HEK293T (cell line): Measurements from ENCODE around the gene UCN.
"Not testable (repeated sequence)": the region's sequence is repeated elsewhere in the genome, so short reads cannot be mapped to it uniquely, and the experiment has no call there.

Experiments
- CTCF ChIA-PET: fragments of 350-600 bp; formaldehyde crosslinking; extraction: SDS; loops from one replicate; lab custom pipeline; 2021; ENCODE audit warnings: antibody characterized with exemption, inconsistent platforms; lab: Yijun Ruan, JAX
- POLR2A ChIA-PET: fragments of 350-600 bp; formaldehyde crosslinking; extraction: SDS; loops from one replicate; lab custom pipeline; 2020; ENCODE audit warnings: antibody characterized with exemption, inconsistent platforms; lab: Yijun Ruan, JAX
- DNase-seq: peaks from one replicate; pipeline ENCODE4 v3.0.0; 2012; ENCODE audit warnings: mixed read lengths; ENCODE audit errors: extremely low spot score
- ARNT ChIP-seq: fragments of 450-650 bp; IDR thresholded peaks from 2 replicates; pipeline ENCODE4 v1.6.1; 2017; ENCODE audit warnings: mild to moderate bottlenecking
- BHLHE40 ChIP-seq: fragments of 450-650 bp; IDR thresholded peaks from 2 replicates; pipeline ENCODE4 v1.6.1; 2016; ENCODE audit warnings: mild to moderate bottlenecking, moderate library complexity, borderline replicate concordance
- CTBP1 ChIP-seq: fragments of 450-650 bp; IDR thresholded peaks from 2 replicates; pipeline ENCODE4 v1.6.1; 2016; ENCODE audit warnings: borderline replicate concordance
- ELF4 ChIP-seq: fragments of 450-650 bp; IDR thresholded peaks from 2 replicates; pipeline ENCODE4 v1.6.1; 2017; ENCODE audit warnings: antibody characterized with exemption
- FOXA1 ChIP-seq: fragments of 450-650 bp; IDR thresholded peaks from 2 replicates; pipeline ENCODE4 v1.6.1; 2016; ENCODE audit warnings: mild to moderate bottlenecking
- FOXK2 ChIP-seq: fragments of 450-650 bp; IDR thresholded peaks from 2 replicates; pipeline ENCODE4 v1.6.1; 2016; ENCODE audit warnings: mild to moderate bottlenecking
- FOXM1 ChIP-seq: fragments of 450-650 bp; IDR thresholded peaks from 2 replicates; pipeline ENCODE4 v1.6.1; 2017; ENCODE audit warnings: mild to moderate bottlenecking, borderline replicate concordance
- HDGF ChIP-seq: fragments of 450-650 bp; IDR thresholded peaks from 2 replicates; pipeline ENCODE4 v1.6.1; 2017; ENCODE audit warnings: antibody characterized with exemption, borderline replicate concordance
- L3MBTL2 ChIP-seq: fragments of 450-650 bp; conservative IDR thresholded peaks from 2 replicates; pipeline ENCODE4 v1.6.1; 2016; ENCODE audit warnings: mild to moderate bottlenecking
- LEF1 ChIP-seq: fragments of 450-650 bp; IDR thresholded peaks from 2 replicates; pipeline ENCODE4 v1.6.1; 2017; ENCODE audit warnings: mild to moderate bottlenecking, borderline replicate concordance
- NFRKB ChIP-seq: fragments of 450-650 bp; IDR thresholded peaks from 2 replicates; pipeline ENCODE4 v1.6.1; 2016; ENCODE audit warnings: mild to moderate bottlenecking, moderate library complexity
- PKNOX1 ChIP-seq: fragments of 450-650 bp; IDR thresholded peaks from 2 replicates; pipeline ENCODE4 v1.6.1; 2016
- SP1 ChIP-seq: fragments of 450-650 bp; IDR thresholded peaks from 2 replicates; pipeline ENCODE4 v1.6.1; 2017
- SUZ12 ChIP-seq: fragments of 450-650 bp; IDR thresholded peaks from 2 replicates; pipeline ENCODE4 v1.6.1; 2016; ENCODE audit warnings: mild to moderate bottlenecking
- TARDBP ChIP-seq: fragments of 450-650 bp; IDR thresholded peaks from 2 replicates; pipeline ENCODE4 v1.6.1; 2016
- ZNF384 ChIP-seq: fragments of 450-650 bp; IDR thresholded peaks from 2 replicates; pipeline ENCODE4 v1.6.1; 2016

Gene UCN

GRCh38 chr2:27323596-27324285, 15.5 kb upstream of the UCN start:
- POLR2A ChIA-PET: interaction anchor here (0.8 to 2.3 kb wide), 14 partner anchors 8 to 59 kb away, joined by 3 to 17 read pairs (median 6); partner anchors contain the start of genes GTF3C2 and ZNF513
- DNase-seq: no peak
- CTCF ChIA-PET: no interaction called here
- no peak for TF ChIP-seq FOXM1
- no peak for TF ChIP-seq BHLHE40
- no peak for TF ChIP-seq TARDBP
- no peak for TF ChIP-seq ARNT

DNA sequence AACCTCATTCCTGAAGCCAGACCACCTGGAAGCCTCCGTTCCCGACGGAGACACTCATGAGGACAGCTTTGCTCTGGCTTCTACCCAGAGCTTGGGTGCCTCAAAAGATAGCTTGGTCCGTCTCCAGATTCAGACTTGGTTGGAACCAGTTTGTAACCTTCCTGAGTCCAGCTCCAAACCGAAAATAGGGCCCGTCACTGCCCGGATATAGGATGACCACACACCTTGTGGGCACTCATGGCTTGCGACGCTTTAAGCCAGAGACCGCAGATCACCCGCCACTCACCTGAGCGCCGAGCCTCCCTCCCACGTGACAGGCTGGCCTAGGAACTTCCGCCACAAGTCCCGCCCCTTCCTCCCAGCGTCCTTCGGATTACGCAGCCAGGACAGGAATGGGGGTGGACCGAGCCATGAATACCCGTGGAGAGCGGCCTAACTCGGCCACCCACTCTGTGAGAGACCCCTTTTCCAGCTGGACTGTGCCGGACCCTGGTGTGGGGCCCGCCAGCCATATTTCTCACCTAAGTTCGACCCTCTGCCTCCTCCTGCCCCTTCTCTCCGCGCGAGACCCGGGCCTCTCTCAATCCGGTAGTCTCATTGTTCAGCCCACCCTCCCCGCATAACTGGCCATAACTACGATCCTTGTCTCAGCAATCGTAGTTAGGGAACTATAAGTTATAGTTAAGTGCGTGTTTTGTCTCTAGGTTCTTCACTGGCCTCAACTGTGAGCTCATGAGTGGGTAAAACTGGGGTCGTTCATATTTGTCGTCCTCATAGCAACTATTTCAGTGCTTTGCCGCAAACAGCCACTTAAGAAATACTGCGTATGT, 14.7 kb upstream of the UCN start, which contains the start of gene MPV17:
TSS of gene MPV17 (minus strand) at position 332 of the 830 bp plus-strand sequence. CDS start 580 bp downstream, outside the sequence.
- peak; percentile 95 for DNase-seq
- ChIA-PET POLR2A (interaction anchor here (0.6 to 2.3 kb wide), 16 partner anchors 9 to 58 kb away, joined by 3 to 17 read pairs (median 6); partner anchors contain the start of gene GTF3C2), CTCF (interaction anchor here (0.6 to 0.7 kb wide), 2 partner anchors 17 to 208 kb away, joined by 3 read pairs; no protein-coding TSS in a partner anchor)

DNA sequence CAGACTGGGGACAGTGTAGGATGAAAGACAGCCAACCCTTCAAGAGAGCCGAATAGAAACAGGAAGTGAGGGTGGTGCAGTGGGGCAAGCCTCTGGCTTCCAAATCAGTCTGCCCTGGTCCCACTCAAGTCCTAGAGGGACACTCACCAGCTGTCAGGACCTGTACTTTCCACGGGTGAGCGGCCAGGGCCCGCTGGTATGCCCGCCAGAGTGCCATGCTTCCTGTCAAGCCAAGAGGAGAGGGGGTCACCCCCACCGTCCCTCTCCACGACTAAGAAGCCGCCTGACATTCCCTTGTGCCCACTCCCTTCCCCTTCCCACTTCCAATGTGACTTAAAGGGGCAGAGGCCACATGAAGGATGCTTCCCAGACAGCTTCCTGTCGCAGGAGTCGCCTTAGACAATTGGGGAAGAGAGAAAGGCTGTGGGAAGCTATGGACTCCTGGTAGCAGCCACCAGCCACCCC, 14.1 kb upstream of the UCN start:
- ChIA-PET CTCF (interaction anchor here (0.7 kb wide), 1 partner anchor 18 kb away, joined by 3 read pairs; no protein-coding TSS in a partner anchor), POLR2A (interaction anchor here (0.6 to 2.3 kb wide), 10 partner anchors 8 to 58 kb away, joined by 3 to 17 read pairs (median 7); partner anchors contain the start of gene GTF3C2)
- DNase-seq: peak; percentile 21
- no peak for TF ChIP-seq HDGF
- no peak for TF ChIP-seq ZNF384
- no peak for TF ChIP-seq PKNOX1
- TF ChIP-seq L3MBTL2: no peak
- no peak for TF ChIP-seq NFRKB
- TF ChIP-seq SP1: no peak
- no peak for TF ChIP-seq FOXA1
- TF ChIP-seq TARDBP: no peak
- no peak for TF ChIP-seq ELF4
- TF ChIP-seq LEF1: no peak
- TF ChIP-seq FOXM1: no peak
- no peak for TF ChIP-seq SUZ12
- no peak for TF ChIP-seq FOXK2
- no peak for TF ChIP-seq ARNT
- no peak for TF ChIP-seq CTBP1
- no peak for TF ChIP-seq BHLHE40

More for the DNA sequence above, 14.7 kb upstream of the UCN start, which contains the start of gene MPV17:
- TF ChIP-seq L3MBTL2 (peak; percentile 62), ELF4 (0 out of 2 replicates have a peak, but pooled peaks have one; percentile 31), PKNOX1 (peak; percentile 95), NFRKB (no peak), CTBP1 (no peak)

GRCh38 chr2:27320958-27321543, 12.8 kb upstream of the UCN start:
- ChIA-PET POLR2A (no interaction called here), CTCF (no interaction called here)
- DNase-seq: peak; percentile 52
- peak; percentile 25; the same call in 1 of the 2 replicates for TF ChIP-seq PKNOX1
- TF ChIP-seq ZNF384: no peak

DNA sequence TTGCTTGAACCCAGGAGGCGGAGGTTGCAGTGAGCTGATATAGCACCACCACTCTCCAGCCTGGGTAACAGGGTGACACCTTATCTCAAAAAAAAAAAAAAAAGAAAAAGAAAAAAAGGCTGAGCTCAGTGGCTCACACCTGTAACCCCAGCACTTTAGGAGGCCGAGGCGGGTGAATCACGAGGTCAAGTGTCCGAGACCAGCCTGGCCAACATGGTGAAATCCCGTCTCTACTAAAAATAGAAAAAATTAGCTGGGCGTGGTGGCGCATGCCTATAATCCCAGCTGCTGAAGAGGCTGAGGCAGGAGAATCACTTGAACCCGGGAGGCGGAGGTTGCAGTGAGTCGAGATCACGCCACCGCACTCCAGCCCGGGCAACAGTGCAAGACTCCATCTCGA, 11.6 kb upstream of the UCN start:
- POLR2A ChIA-PET, DNase-seq, CTCF ChIA-PET: not testable (repeated sequence)

GRCh38 chr2:27316655-27317412, 8.6 kb upstream of the UCN start:
- TF ChIP-seq ZNF384 (no peak), FOXM1 (no peak), FOXK2 (no peak)
- ChIA-PET POLR2A (no interaction called here), CTCF (no interaction called here)
- no peak for DNase-seq
